WTC11 (cell line): ENCODE measurements around the gene KIF2A.

ENCODE experiments used
- ATF2 ChIP-seq: sonication (generic); formaldehyde crosslinking; IDR thresholded peaks from 2 replicates; pipeline ENCODE4 v1.8.1; 2022; ENCODE audit warnings: low read depth, missing genetic modification reagents, borderline replicate concordance
- CTCF ChIP-seq: fragments of 200-600 bp; IDR thresholded peaks from 2 replicates; pipeline ENCODE4 v1.8.0; 2022; ENCODE audit warnings: antibody characterized with exemption
- FOXP4 ChIP-seq: sonication (generic); formaldehyde crosslinking; IDR thresholded peaks from 2 replicates; pipeline ENCODE4 v1.8.0; 2022; ENCODE audit warnings: mild to moderate bottlenecking, missing genetic modification reagents
- MYBL2 ChIP-seq: sonication (generic); formaldehyde crosslinking; IDR thresholded peaks from 2 replicates; pipeline ENCODE4 v1.8.1; 2023; ENCODE audit warnings: mild to moderate bottlenecking, moderate library complexity, missing genetic modification reagents
- NR1H2 ChIP-seq: sonication (generic); formaldehyde crosslinking; IDR thresholded peaks from 2 replicates; pipeline ENCODE4 v1.9.0; 2021; ENCODE audit warnings: mild to moderate bottlenecking, moderate library complexity, missing genetic modification reagents
- PREB ChIP-seq: sonication (generic); formaldehyde crosslinking; IDR thresholded peaks from 2 replicates; pipeline ENCODE4 v1.8.1; 2022; ENCODE audit warnings: mild to moderate bottlenecking, missing genetic modification reagents, moderate library complexity, borderline replicate concordance
- TP53 ChIP-seq: sonication (generic); formaldehyde crosslinking; IDR thresholded peaks from 2 replicates; pipeline ENCODE4 v1.8.1; 2023; ENCODE audit warnings: mild to moderate bottlenecking, missing genetic modification reagents
- ZBTB43 ChIP-seq: sonication (generic); formaldehyde crosslinking; IDR thresholded peaks from 2 replicates; pipeline ENCODE4 v1.8.1; 2023; ENCODE audit warnings: mild to moderate bottlenecking, missing genetic modification reagents
- ZNF138 ChIP-seq: sonication (generic); formaldehyde crosslinking; conservative IDR thresholded peaks from 2 replicates; pipeline ENCODE4 v1.8.1; 2022; ENCODE audit warnings: mild to moderate bottlenecking, moderate library complexity, missing genetic modification reagents

- TF ChIP-seq PREB = no peak
- TF ChIP-seq CTCF = no peak
- TF ChIP-seq ZBTB43 (CRISPR knock-in tag) = no peak
- TF ChIP-seq ZNF138 (CRISPR knock-in tag) = no peak
- no peak for TF ChIP-seq NR1H2 (CRISPR knock-in tag)
- TF ChIP-seq ATF2 (CRISPR knock-in tag) = no peak
- TF ChIP-seq MYBL2 (CRISPR knock-in tag) = no peak
- TF ChIP-seq FOXP4 = no peak
- no peak for TF ChIP-seq TP53
Observed at GRCh38 chr5:62284946-62285891, 20.8 kb upstream of the KIF2A start.
